ENCODE measurements around the gene MPV17L.
"Not testable (repeated sequence)": the region's sequence is repeated elsewhere in the genome, so short reads cannot be mapped to it uniquely, and the experiment has no call there.

MPV17L gene

DNA sequence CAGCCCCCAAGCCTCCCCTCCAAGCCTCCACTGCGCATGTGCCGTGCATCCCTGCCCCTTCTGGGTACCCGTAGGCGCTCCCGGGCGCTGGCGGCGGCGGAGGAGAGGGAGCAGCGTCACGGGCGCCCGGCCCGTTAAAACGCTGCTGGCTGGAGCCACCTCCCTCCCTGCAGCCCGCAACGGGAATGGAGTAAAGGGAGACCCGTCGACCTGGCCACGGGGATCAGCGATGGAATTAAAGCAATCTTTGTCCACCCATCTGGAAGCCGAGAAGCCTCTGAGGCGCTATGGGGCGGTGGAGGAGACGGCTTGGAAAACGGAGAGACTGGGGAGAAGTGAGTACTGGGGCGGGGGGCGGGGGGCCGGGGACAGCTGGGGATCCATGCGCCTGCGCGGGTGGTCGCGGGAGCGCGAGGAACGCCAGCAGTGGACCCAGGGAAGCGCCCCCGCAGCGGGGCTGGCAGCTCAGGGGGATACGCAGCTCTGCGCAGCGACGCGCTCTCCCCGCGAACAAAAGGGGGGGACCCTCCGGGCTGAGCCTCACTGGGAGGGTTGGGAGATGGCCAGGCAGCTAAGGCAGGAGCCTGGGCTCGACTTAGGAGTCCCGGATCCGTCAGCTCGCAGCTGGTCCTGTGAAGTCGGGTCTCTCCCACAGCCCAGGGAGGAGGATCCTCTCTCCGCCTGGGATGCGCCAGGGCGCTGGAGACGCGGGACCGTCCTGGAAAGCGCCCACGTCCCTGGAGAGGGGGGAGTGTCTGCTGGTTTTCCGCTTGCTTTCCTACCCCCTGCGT, 39.1 kb downstream of the MPV17L start, which contains the start of gene BMERB1:
BMERB1 (plus strand) TSS at position 164 of the 791 bp plus-strand sequence; CDS start at position 230, 66 bp downstream.
- H3K36me3 ChIP-seq (replicated peaks) = no peaks in the 10 kb centered on the region
- H3K4me3 ChIP-seq (ENCODE audit: low read depth, low read length) = peak within 1 kb of the TSS; percentile 88
- peak within 1 kb of the TSS; percentile 53 for H3K27ac ChIP-seq
- H3K27me3 ChIP-seq (replicated peaks) = no peaks in the 10 kb centered on the region
- DNase-seq = peak; percentile 61
- in situ Hi-C loops (cut with HindIII; ENCODE audit: low pct_ligation_motif_present, low sequenced_read_pairs) = no loop called here
- TF ChIP-seq, protein P1, sequence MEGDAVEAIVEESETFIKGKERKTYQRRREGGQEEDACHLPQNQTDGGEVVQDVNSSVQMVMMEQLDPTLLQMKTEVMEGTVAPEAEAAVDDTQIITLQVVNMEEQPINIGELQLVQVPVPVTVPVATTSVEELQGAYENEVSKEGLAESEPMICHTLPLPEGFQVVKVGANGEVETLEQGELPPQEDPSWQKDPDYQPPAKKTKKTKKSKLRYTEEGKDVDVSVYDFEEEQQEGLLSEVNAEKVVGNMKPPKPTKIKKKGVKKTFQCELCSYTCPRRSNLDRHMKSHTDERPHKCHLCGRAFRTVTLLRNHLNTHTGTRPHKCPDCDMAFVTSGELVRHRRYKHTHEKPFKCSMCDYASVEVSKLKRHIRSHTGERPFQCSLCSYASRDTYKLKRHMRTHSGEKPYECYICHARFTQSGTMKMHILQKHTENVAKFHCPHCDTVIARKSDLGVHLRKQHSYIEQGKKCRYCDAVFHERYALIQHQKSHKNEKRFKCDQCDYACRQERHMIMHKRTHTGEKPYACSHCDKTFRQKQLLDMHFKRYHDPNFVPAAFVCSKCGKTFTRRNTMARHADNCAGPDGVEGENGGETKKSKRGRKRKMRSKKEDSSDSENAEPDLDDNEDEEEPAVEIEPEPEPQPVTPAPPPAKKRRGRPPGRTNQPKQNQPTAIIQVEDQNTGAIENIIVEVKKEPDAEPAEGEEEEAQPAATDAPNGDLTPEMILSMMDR (IDR thresholded peaks at IDR 0.05; ENCODE audit: low read depth, low read length, missing control alignments) = no peak

DNA sequence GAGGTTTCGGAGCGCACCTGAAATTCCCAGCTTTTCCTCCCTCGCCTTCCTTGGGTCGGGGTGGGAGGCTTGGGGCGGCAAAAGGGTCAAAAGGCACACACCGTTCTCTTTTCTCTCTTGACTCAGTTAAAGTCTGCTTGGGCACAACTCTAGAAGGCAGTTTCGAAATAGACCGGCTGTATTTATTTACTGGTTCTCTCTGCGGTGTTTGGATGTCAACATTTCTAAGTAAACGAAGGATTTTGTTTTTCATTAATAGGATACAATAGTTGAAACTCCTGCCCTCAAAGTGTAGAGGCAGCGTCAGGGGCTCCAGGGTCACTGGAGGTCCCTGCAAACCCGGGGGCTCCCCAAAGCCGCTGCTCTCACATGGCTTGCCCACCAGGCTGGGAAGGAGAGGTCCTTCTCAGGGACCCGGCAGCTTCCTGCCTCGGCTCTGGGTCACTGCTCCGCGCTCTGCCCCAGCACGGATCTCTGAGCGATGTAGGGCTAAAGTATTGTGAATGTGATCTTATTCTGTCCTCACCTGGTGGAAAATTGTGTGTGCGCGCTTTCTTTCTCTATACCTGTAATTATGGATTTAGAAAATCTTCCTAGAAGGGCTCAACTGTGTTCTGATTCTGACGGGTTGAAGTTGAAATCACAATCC, 39.8 kb downstream of the MPV17L start:
- TF ChIP-seq, protein P1 (IDR thresholded peaks at IDR 0.05; ENCODE audit: low read depth, low read length, missing control alignments) = no peak
- no peaks in the 10 kb centered on the region for H3K36me3 ChIP-seq (replicated peaks)
- H3K27ac ChIP-seq = peak overlapping the region; percentile 53
- peak overlapping the region; percentile 88 for H3K4me3 ChIP-seq (ENCODE audit: low read depth, low read length)
- H3K27me3 ChIP-seq (replicated peaks) = no peaks in the 10 kb centered on the region
- no peak for DNase-seq
- in situ Hi-C loops (cut with HindIII; ENCODE audit: low pct_ligation_motif_present, low sequenced_read_pairs) = no loop called here

DNA sequence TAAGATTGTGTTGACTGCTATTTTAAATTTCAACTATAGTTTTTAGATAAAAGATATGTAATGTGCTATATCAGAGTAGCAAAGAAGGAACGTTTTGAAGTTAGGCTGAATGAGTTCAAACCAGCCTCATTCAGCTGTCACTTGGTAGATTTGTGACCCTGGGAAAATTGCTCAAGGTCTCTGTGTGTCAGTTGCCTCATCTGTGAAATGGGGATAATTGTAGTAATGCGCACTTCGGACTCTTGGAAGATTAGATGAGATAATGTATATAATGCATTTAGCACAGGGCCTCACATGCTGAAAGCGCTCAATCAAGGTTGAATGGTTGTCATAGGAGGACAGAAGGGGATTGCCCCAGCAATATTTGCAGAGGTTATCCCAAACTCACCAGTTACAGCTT, 43.5 kb downstream of the MPV17L start:
- Histone ChIP-seq H3K27me3 (replicated peaks) (no peaks in the 10 kb centered on the region), H3K27ac (no peak overlapping the region), H3K4me3 (ENCODE audit: low read depth, low read length) (no peak overlapping the region), H3K36me3 (replicated peaks) (no peaks in the 10 kb centered on the region)
- in situ Hi-C loops (cut with HindIII; ENCODE audit: low pct_ligation_motif_present, low sequenced_read_pairs) = no loop called here
- no peak for DNase-seq
- TF ChIP-seq, protein P1 (IDR thresholded peaks at IDR 0.05; ENCODE audit: low read depth, low read length, missing control alignments) = no peak

DNA sequence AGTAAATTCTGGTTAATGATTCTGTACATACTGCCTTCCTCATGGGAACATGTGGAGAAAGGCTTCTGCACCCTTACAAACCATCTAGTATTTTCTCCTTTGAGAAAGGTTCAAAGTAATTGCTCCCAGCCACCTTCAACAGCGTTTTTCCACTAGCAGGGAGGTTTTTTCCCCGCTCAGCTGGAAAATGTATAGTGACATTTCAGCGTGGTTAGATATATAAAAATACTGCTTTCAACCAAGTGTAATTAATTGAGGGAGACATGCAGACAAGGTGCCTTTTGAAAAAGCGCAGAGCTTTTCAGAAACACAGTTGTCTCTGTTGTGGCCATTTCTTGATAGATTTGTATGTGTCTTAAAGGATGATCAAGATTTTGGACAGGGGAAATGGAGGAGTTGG, 44.0 kb downstream of the MPV17L start:
- DNase-seq = no peak
- Histone ChIP-seq H3K4me3 (ENCODE audit: low read depth, low read length) (no peak overlapping the region), H3K36me3 (replicated peaks) (no peaks in the 10 kb centered on the region), H3K27ac (peak overlapping the region; percentile 97), H3K27me3 (replicated peaks) (no peaks in the 10 kb centered on the region)
- TF ChIP-seq, protein P1 (IDR thresholded peaks at IDR 0.05; ENCODE audit: low read depth, low read length, missing control alignments) = no peak
- in situ Hi-C loops (cut with HindIII; ENCODE audit: low pct_ligation_motif_present, low sequenced_read_pairs) = no loop called here

DNA sequence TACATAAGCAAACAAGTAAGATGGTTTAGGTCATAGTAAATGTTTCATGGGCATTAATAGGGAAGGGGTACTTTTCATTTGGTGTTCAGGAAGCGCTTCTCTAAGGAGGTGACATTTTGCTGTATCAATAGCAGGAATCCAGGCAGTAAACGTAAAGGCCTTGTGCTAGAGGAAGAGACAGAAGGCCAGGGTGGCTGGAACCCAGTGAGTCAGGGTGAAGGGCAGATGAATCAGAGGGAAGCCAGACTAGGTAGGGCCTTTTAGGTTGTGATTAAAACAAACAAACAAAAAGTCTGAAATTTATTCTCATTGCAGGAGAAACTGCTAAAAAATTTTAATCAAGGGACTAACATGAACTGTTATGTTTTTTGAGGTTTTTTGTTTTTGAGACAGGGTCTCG, 45.3 kb downstream of the MPV17L start:
- TF ChIP-seq, protein P1 (IDR thresholded peaks at IDR 0.05; ENCODE audit: low read depth, low read length, missing control alignments) = no peak
- in situ Hi-C loops (cut with HindIII; ENCODE audit: low pct_ligation_motif_present, low sequenced_read_pairs) = no loop called here
- peak; percentile 83 for DNase-seq
- Histone ChIP-seq H3K4me3 (ENCODE audit: low read depth, low read length) (no peak overlapping the region), H3K27ac (peak overlapping the region; percentile 97), H3K27me3 (replicated peaks) (no peaks in the 10 kb centered on the region), H3K36me3 (replicated peaks) (no peaks in the 10 kb centered on the region)

DNA sequence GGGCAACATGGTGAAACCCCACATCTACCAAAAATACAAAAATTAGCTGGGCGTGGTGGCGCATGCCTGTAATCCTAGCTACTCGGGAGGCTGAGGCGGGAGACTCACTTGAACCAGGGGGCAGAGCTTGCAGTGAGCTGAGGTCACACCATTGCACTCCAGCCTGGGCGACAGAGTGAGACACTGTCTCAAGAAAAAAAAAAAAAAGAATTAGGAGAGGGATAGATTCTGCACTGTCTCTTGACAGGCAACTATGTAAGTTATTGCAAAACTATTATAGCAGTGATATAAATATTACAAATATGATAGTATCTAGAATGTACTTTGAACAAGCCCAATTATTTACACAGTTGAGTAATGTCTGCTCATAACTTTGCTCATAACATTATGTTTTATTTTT, 46.6 kb downstream of the MPV17L start:
- H3K4me3 ChIP-seq (ENCODE audit: low read depth, low read length); in situ Hi-C loops (cut with HindIII; ENCODE audit: low pct_ligation_motif_present, low sequenced_read_pairs); H3K27me3 ChIP-seq (replicated peaks); DNase-seq; H3K36me3 ChIP-seq (replicated peaks); H3K27ac ChIP-seq: not testable (repeated sequence)
